Activated T-helper 2 cell treated with anti-CD3 and anti-CD28 coated beads, Interferon-gamma antibody, Interleukin-2, Interleukin-4, amounts not matched to agents 10 μg/mL and 5 μg/mL and 100 μg/mL, durations not matched to agents 14 hours and 24 hours and 36 hours (primary cell): Measurements from ENCODE around the gene LNX1. TPM values are rescaled to one million over a fixed set of nuclear protein-coding genes. Genes with fewer than 3 reads are reported as not detected.

Source experiments
- DNase-seq: peaks from one replicate; pipeline ENCODE4 v3.0.0; 2021; ENCODE audit warnings: low spot score
- H3K27ac Mint-ChIP-seq: one replicate; pipeline ENCODE4 v1.8.0; 2021; ENCODE audit warnings: mixed read lengths
- H3K27me3 Mint-ChIP-seq: one replicate; pipeline ENCODE4 v1.8.0; 2021; ENCODE audit warnings: low read depth, mixed read lengths
- H3K36me3 Mint-ChIP-seq: one replicate; pipeline ENCODE4 v1.8.0; 2021; ENCODE audit warnings: low read depth, mixed read lengths
- H3K4me1 Mint-ChIP-seq: one replicate; pipeline ENCODE4 v1.8.0; 2021; ENCODE audit warnings: low read depth, mixed read lengths
- H3K4me3 Mint-ChIP-seq: one replicate; pipeline ENCODE4 v1.8.0; 2021; ENCODE audit warnings: low read depth, mild to moderate bottlenecking, moderate library complexity, mixed read lengths
- H3K9me3 Mint-ChIP-seq: one replicate; pipeline ENCODE4 v1.8.0; 2021; ENCODE audit warnings: mixed read lengths
- intact Hi-C: fragments of 100-400 bp; cut with micrococcal nuclease; formaldehyde crosslinking; loops from one replicate; pipeline ENCODE4 v1.15.1; 2023
- total RNA-seq: library from RNA; stranded (reverse); gene quantifications from 2 replicates; pipeline ENCODE4 v1.2.3, GENCODE V29; 2022

The LNX1 gene
- total RNA-seq, 1 donor from 2014 or later = not detected

- H3K9me3 Mint-ChIP-seq = no peaks in the 10 kb centered on the region
- H3K4me1 Mint-ChIP-seq = peaks cover 1% of the 10 kb centered on the region
- DNase-seq = no peak
- no peak overlapping the region for H3K4me3 Mint-ChIP-seq
- H3K27ac Mint-ChIP-seq = no peak overlapping the region
- no peaks in the 10 kb centered on the region for H3K27me3 Mint-ChIP-seq
- intact Hi-C loops = no loop called here
- no peaks in the 10 kb centered on the region for H3K36me3 Mint-ChIP-seq
Observed at GRCh38 chr4:53617101-53617680, 25.9 kb upstream of the LNX1 start.

GRCh38 chr4:53616219-53616618, 24.9 kb upstream of the LNX1 start:
- H3K4me1 Mint-ChIP-seq = peaks cover 1% of the 10 kb centered on the region
- intact Hi-C loops = no loop called here
- H3K4me3 Mint-ChIP-seq = no peak overlapping the region
- H3K27ac Mint-ChIP-seq = no peak overlapping the region
- no peaks in the 10 kb centered on the region for H3K36me3 Mint-ChIP-seq
- no peak for DNase-seq
- no peaks in the 10 kb centered on the region for H3K27me3 Mint-ChIP-seq
- no peaks in the 10 kb centered on the region for H3K9me3 Mint-ChIP-seq

- H3K9me3 Mint-ChIP-seq = no peaks in the 10 kb centered on the region
- no peaks in the 10 kb centered on the region for H3K27me3 Mint-ChIP-seq
- DNase-seq = no peak
- H3K4me3 Mint-ChIP-seq = no peak overlapping the region
- no peaks in the 10 kb centered on the region for H3K36me3 Mint-ChIP-seq
- intact Hi-C loops = no loop called here
- H3K4me1 Mint-ChIP-seq = peaks cover 1% of the 10 kb centered on the region
- no peak overlapping the region for H3K27ac Mint-ChIP-seq
Observed at GRCh38 chr4:53614591-53614990, 23.3 kb upstream of the LNX1 start.

GRCh38 chr4:53613428-53613827, 22.1 kb upstream of the LNX1 start:
- Mint-ChIP-seq H3K27ac (no peak overlapping the region), H3K4me3 (no peak overlapping the region), H3K9me3 (no peaks in the 10 kb centered on the region), H3K36me3 (no peaks in the 10 kb centered on the region), H3K4me1 (peaks cover 1% of the 10 kb centered on the region), H3K27me3 (no peaks in the 10 kb centered on the region)
- no peak for DNase-seq
- intact Hi-C loops = no loop called here

- no peak for DNase-seq
- Mint-ChIP-seq H3K27ac (no peak overlapping the region), H3K9me3 (no peaks in the 10 kb centered on the region), H3K4me3 (no peak overlapping the region), H3K27me3 (peaks cover 2% of the 10 kb centered on the region), H3K4me1 (no peaks in the 10 kb centered on the region), H3K36me3 (no peaks in the 10 kb centered on the region)
- intact Hi-C loops = no loop called here
Observed at GRCh38 chr4:53608649-53609048, 17.4 kb upstream of the LNX1 start.

- H3K4me1 Mint-ChIP-seq = no peaks in the 10 kb centered on the region
- no peak overlapping the region for H3K4me3 Mint-ChIP-seq
- H3K9me3 Mint-ChIP-seq = no peaks in the 10 kb centered on the region
- intact Hi-C loops = no loop called here
- H3K27ac Mint-ChIP-seq = no peak overlapping the region
- peaks cover 2% of the 10 kb centered on the region for H3K27me3 Mint-ChIP-seq
- no peaks in the 10 kb centered on the region for H3K36me3 Mint-ChIP-seq
- no peak for DNase-seq
Observed at GRCh38 chr4:53608242-53608641, 17.0 kb upstream of the LNX1 start.

- no peaks in the 10 kb centered on the region for H3K4me1 Mint-ChIP-seq
- no peak overlapping the region for H3K27ac Mint-ChIP-seq
- no peaks in the 10 kb centered on the region for H3K9me3 Mint-ChIP-seq
- DNase-seq = no peak
- intact Hi-C loops = no loop called here
- H3K27me3 Mint-ChIP-seq = peaks cover 2% of the 10 kb centered on the region
- H3K36me3 Mint-ChIP-seq = no peaks in the 10 kb centered on the region
- H3K4me3 Mint-ChIP-seq = no peak overlapping the region
Observed at GRCh38 chr4:53605783-53606182, 14.5 kb upstream of the LNX1 start.

GRCh38 chr4:53602390-53602789, 11.1 kb upstream of the LNX1 start:
- Mint-ChIP-seq H3K4me3 (no peak overlapping the region), H3K27ac (no peak overlapping the region), H3K27me3 (peaks cover 2% of the 10 kb centered on the region), H3K9me3 (no peaks in the 10 kb centered on the region), H3K36me3 (no peaks in the 10 kb centered on the region), H3K4me1 (no peaks in the 10 kb centered on the region)
- intact Hi-C loops = no loop called here
- no peak for DNase-seq

- no peaks in the 10 kb centered on the region for H3K36me3 Mint-ChIP-seq
- peaks cover 2% of the 10 kb centered on the region for H3K27me3 Mint-ChIP-seq
- no peak overlapping the region for H3K27ac Mint-ChIP-seq
- H3K4me3 Mint-ChIP-seq = no peak overlapping the region
- intact Hi-C loops = no loop called here
- DNase-seq = no peak
- no peaks in the 10 kb centered on the region for H3K4me1 Mint-ChIP-seq
- H3K9me3 Mint-ChIP-seq = no peaks in the 10 kb centered on the region
Observed at GRCh38 chr4:53601251-53601764, 10.0 kb upstream of the LNX1 start.

GRCh38 chr4:53599632-53600031, 8.3 kb upstream of the LNX1 start:
- H3K4me3 Mint-ChIP-seq = no peak overlapping the region
- no peaks in the 10 kb centered on the region for H3K9me3 Mint-ChIP-seq
- intact Hi-C loops = no loop called here
- H3K27ac Mint-ChIP-seq = no peak overlapping the region
- no peaks in the 10 kb centered on the region for H3K36me3 Mint-ChIP-seq
- no peaks in the 10 kb centered on the region for H3K27me3 Mint-ChIP-seq
- no peaks in the 10 kb centered on the region for H3K4me1 Mint-ChIP-seq
- DNase-seq = no peak

- Mint-ChIP-seq H3K4me1 (no peaks in the 10 kb centered on the region), H3K4me3 (no peak overlapping the region), H3K36me3 (no peaks in the 10 kb centered on the region), H3K27ac (no peak overlapping the region), H3K27me3 (no peaks in the 10 kb centered on the region), H3K9me3 (no peaks in the 10 kb centered on the region)
- intact Hi-C loops = no loop called here
- DNase-seq = no peak
Observed at GRCh38 chr4:53598901-53599300, 7.6 kb upstream of the LNX1 start.

- Mint-ChIP-seq H3K36me3 (no peaks in the 10 kb centered on the region), H3K27ac (no peak overlapping the region), H3K27me3 (no peaks in the 10 kb centered on the region), H3K4me1 (no peaks in the 10 kb centered on the region), H3K4me3 (no peak overlapping the region), H3K9me3 (no peaks in the 10 kb centered on the region)
- DNase-seq = no peak
- intact Hi-C loops = no loop called here
Observed at GRCh38 chr4:53598483-53598882, 7.2 kb upstream of the LNX1 start.

- DNase-seq = no peak
- H3K36me3 Mint-ChIP-seq = no peaks in the 10 kb centered on the region
- peaks cover 4% of the 10 kb centered on the region for H3K27me3 Mint-ChIP-seq
Observed at GRCh38 chr4:53596901-53597300, 5.6 kb upstream of the LNX1 start.

GRCh38 chr4:53595834-53596233, 4.5 kb upstream of the LNX1 start:
- H3K4me1 Mint-ChIP-seq = peaks cover 4% of the 10 kb centered on the region
- no peak for DNase-seq
- H3K27ac Mint-ChIP-seq = no peak overlapping the region
- no peaks in the 10 kb centered on the region for H3K9me3 Mint-ChIP-seq
- no peaks in the 10 kb centered on the region for H3K36me3 Mint-ChIP-seq
- intact Hi-C loops = no loop called here
- no peak overlapping the region for H3K4me3 Mint-ChIP-seq
- peaks cover 15% of the 10 kb centered on the region for H3K27me3 Mint-ChIP-seq

More at GRCh38 chr4:53596901-53597300, 5.6 kb upstream of the LNX1 start:
- Mint-ChIP-seq H3K27ac (no peak overlapping the region), H3K4me3 (no peak overlapping the region), H3K9me3 (no peaks in the 10 kb centered on the region), H3K4me1 (peaks cover under 1% of the 10 kb centered on the region)
- intact Hi-C loops = no loop called here
